Tibial nerve (tissue), 3 donors: Measurements from ENCODE around the gene ARHGEF16.

Experiments
- POLR2A ChIP-seq, 2 donors: fragments of 450-650 bp; IDR thresholded peaks; one replicate each; pipeline ENCODE4 v1.6.1; 2017; ENCODE audit warnings: antibody characterized with exemption in 2 of 2, mild to moderate bottlenecking in 2 of 2, moderate library complexity in 2 of 2
- TF ChIP-seq, protein P1 (sequence below), 5 experiments: fragments of 200-600 bp in 3 of 5; fragments of 450-650 bp in 2 of 5; sonication (generic) in 3 of 5; IDR thresholded peaks; one replicate each; pipeline ENCODE4 v1.5.1; 2016 to 2019; ENCODE audit warnings: antibody characterized with exemption in 5 of 5, mild to moderate bottlenecking in 3 of 5, moderate library complexity in 2 of 5

DNA sequence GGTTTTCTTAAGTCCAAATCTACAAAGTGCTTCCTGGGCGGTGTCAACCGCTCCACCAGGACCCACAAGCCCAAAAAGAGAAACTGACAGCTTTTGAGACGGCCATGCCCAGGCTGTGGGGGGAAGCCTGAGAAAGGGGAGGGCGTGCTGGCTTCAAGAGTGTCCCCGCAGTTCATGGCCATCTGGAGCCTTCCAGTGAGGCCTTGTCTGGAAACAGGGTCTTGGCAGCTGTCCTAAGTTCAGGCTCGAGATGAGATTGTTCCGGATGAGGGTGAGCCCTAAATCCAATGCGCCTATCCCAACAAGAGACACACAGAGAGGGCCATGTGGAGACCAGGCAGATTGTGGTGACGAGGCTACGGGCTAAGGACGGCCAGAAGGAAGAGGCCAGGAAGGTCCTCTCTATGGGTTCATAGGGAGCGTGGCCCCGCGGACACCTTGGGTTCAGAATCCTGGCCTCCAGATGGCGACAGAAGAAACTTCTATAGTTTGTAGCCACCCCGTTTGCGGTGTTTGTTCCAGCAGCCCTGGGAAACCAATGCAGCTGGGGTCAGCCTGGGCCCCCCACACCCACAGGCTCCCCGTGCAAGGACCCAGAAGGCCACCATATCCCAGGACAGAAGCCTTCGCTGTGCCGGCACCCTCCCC lies 70.2 kb downstream of the ARHGEF16 start:
- TF ChIP-seq POLR2A (IDR thresholded peaks at IDR 0.05) = no peak
- TF ChIP-seq, protein P1, sequence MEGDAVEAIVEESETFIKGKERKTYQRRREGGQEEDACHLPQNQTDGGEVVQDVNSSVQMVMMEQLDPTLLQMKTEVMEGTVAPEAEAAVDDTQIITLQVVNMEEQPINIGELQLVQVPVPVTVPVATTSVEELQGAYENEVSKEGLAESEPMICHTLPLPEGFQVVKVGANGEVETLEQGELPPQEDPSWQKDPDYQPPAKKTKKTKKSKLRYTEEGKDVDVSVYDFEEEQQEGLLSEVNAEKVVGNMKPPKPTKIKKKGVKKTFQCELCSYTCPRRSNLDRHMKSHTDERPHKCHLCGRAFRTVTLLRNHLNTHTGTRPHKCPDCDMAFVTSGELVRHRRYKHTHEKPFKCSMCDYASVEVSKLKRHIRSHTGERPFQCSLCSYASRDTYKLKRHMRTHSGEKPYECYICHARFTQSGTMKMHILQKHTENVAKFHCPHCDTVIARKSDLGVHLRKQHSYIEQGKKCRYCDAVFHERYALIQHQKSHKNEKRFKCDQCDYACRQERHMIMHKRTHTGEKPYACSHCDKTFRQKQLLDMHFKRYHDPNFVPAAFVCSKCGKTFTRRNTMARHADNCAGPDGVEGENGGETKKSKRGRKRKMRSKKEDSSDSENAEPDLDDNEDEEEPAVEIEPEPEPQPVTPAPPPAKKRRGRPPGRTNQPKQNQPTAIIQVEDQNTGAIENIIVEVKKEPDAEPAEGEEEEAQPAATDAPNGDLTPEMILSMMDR (IDR thresholded peaks at IDR 0.05) = no peak
